Activated naive CD4-positive, alpha-beta T cell treated with anti-CD3 and anti-CD28 coated beads for 36 hours (primary cell): ENCODE data around the gene SLC4A3. TPM values are rescaled to one million over a fixed set of nuclear protein-coding genes. Genes with fewer than 3 reads are reported as not detected.
A peak's percentile ranks its signal among the peaks of the same experiment; 100 is the strongest.
"Not testable (repeated sequence)": the region's sequence is repeated elsewhere in the genome, so short reads cannot be mapped to it uniquely, and the experiment has no call there.

Source experiments
- CTCF ChIA-PET: fragments of 350-600 bp; sonication (Branson Sonifier 250); formaldehyde crosslinking; loops from one replicate; lab custom pipeline; 2021; ENCODE audit warnings: antibody characterized with exemption; lab: Charles Lee
- DNase-seq: peaks from one replicate; pipeline ENCODE4 v3.0.0-alpha.2; 2020
- H3K27ac Mint-ChIP-seq: one replicate; pipeline ENCODE4 v1.8.0; 2021; ENCODE audit warnings: mild to moderate bottlenecking, mixed read lengths
- H3K27me3 Mint-ChIP-seq: one replicate; pipeline ENCODE4 v1.8.0; 2021; ENCODE audit warnings: low read depth, mixed read lengths
- H3K36me3 Mint-ChIP-seq: one replicate; pipeline ENCODE4 v1.8.0; 2021; ENCODE audit warnings: low read depth, mixed read lengths
- H3K4me1 Mint-ChIP-seq: one replicate; pipeline ENCODE4 v1.8.0; 2021; ENCODE audit warnings: low read depth, mixed read lengths
- H3K4me3 Mint-ChIP-seq: one replicate; pipeline ENCODE4 v1.8.0; 2021; ENCODE audit warnings: mild to moderate bottlenecking, moderate library complexity, mixed read lengths
- H3K9me3 Mint-ChIP-seq: one replicate; pipeline ENCODE4 v1.8.0; 2021; ENCODE audit warnings: mixed read lengths
- intact Hi-C: fragments of 100-400 bp; cut with micrococcal nuclease; formaldehyde crosslinking; loops from one replicate; pipeline ENCODE4 v1.15.1; 2023
- total RNA-seq, 2 experiments: library from RNA; stranded (reverse); gene quantifications; one replicate each; pipeline ENCODE4 v1.2.3, GENCODE V29; 2021

SLC4A3 gene
- total RNA-seq, 2 experiments from 2014 or later = not detected

DNA sequence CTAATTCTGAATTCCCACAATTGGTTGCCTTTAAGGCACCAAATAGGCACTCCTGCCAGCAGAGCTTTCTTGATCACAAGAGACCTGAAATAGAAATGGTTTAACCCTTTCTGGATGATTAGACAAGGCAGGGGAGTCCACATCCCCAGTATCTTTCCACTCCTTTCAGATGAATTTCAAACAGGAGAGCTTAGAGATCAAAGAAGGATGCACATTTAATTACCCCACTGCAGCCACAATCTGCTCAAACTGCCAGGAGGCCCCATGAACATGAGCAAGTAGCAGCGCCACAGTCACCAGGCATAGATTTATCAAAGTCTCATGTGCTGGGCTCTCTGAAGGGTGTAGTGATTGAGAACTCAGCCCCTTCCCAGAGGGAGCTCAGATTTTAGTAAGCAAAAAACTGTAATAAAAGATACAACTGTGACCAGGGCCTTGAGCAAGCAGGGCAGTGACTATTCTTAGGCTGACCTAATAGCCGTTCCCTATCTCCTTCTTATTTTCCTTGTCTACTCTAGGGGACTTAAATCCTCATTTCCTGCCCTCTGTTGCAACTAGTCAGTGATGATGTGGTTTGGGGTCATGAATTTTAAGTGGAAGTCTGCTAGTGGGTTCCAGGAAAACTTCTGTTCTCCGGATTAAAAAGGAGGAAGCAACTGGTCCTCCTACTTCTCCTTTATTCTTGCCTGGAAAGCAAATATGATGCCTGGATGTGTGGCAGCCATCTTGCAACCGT lies 53.7 kb downstream of the SLC4A3 start:
- H3K4me3 Mint-ChIP-seq = no peak overlapping the region
- H3K9me3 Mint-ChIP-seq = no peaks in the 10 kb centered on the region

DNA sequence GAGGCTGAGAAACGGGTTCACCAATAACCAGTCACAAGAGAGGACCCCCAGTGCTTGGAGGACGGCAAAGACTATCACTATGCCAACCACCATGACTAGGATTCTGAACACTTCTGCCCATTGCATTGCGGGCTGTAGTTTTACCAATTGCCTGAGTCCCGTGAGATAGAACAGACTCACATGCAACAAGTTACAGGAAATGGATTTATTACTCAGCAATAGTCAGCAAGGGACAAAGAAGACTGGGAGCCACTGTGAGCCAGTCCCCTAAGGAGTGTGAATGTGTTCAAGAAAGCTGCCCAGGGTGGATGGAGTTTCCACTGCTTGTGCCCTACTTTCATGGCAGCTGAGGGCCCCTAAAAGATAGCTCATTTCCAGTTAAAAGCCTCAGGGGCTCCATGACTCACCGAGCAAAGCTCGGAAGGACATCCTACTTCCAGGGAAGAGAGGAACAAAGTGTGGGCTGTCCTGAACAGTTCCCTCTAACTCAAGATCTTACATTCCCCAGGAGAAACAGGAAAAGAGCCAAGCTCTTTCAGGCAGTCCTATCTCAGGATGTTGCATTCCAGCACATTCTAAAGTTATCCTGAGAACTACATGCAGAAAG lies 54.4 kb downstream of the SLC4A3 start:
- Mint-ChIP-seq H3K9me3 (no peaks in the 10 kb centered on the region), H3K4me3 (no peak overlapping the region), H3K36me3 (no peaks in the 10 kb centered on the region), H3K27me3 (peaks cover 2% of the 10 kb centered on the region), H3K4me1 (peaks cover 11% of the 10 kb centered on the region), H3K27ac (no peak overlapping the region)
- CTCF ChIA-PET = no interaction called here
- no peak for DNase-seq
- intact Hi-C loops = no loop called here

More for the DNA sequence above, 53.7 kb downstream of the SLC4A3 start:
- intact Hi-C loops = no loop called here
- CTCF ChIA-PET = interaction anchor here (1.8 kb wide), 1 partner anchor 39 kb away, joined by 5 read pairs; no protein-coding TSS in a partner anchor
- Mint-ChIP-seq H3K4me1 (peaks cover 11% of the 10 kb centered on the region), H3K36me3 (no peaks in the 10 kb centered on the region), H3K27me3 (peaks cover 2% of the 10 kb centered on the region), H3K27ac (no peak overlapping the region)
- no peak for DNase-seq

DNA sequence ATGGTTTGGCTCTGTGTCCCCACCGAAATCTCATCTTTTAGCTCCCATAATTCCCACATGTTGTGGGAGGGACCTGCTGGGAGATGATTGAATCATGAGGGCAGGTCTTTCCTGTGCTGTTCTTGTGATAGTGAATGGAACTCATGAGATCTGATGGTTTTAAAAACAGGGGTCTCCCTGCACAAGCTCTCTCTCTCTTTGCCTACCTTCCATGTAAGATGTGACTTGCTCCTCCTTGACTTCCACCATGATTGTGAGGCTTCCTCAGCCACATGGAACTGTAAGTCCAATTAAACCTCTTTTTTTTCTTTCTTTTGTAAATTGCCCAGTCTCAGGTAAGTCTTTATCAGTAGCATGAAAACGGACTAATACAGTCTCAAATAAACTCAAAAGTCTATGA lies 56.0 kb downstream of the SLC4A3 start:
- intact Hi-C loops, H3K27me3 Mint-ChIP-seq, H3K36me3 Mint-ChIP-seq, H3K9me3 Mint-ChIP-seq, DNase-seq, H3K4me3 Mint-ChIP-seq, H3K27ac Mint-ChIP-seq: not testable (repeated sequence)
- peaks cover 11% of the 10 kb centered on the region for H3K4me1 Mint-ChIP-seq
- CTCF ChIA-PET = interaction anchor here (0.7 to 1.4 kb wide), 3 partner anchors 24 to 266 kb away, joined by 3 read pairs; no protein-coding TSS in a partner anchor

DNA sequence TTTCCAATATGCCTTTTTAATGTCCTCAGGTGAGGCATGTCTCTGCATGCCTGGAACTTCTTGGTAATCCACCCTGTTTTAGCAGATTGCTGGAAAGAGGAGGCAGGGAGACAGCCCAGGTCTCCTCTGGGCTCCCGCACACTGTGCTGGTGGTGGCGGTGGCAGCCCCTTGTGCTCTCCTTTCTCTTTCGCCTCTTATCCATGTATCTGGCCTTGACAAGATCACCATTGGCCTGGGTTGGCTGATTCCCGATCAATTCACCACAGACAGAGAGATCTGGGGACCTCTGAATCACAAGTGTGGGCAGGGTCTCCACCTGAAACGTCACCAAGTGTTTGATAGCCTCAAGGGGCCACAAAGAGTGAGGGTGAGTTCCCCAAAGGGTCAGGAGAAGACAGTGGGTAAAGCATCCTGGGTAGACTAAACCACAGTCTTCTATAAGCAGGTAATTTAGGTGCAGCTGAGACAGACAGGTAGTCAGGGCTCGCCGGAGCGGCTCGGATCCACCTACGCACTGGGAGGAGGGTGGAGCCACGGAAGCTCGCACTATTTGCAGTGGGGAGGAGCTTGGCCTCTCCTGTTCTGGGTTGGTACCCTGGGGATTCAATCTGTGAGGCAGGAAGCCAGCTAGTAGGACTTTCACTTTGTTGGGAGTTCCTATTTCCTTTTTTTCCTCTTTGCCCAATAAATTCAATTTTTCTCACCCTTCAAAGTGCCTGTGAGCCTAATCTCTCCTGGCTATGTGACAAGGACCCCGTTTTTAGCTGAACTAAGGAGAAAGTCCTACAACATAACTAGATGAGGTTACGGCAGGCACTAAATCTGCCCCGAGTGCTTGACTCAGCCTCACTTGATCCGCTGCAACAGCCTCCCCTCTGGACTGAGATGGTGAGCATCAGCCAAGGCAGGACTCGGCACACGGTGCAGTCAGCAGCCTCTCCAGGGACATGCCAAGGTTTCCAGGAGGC lies 57.6 kb downstream of the SLC4A3 start:
- H3K9me3 Mint-ChIP-seq = no peaks in the 10 kb centered on the region
- intact Hi-C loops = loop anchor here (1.0 kb wide), 3 partner anchors 88 to 187 kb away; partner anchors contain the start of genes CHPF, GMPPA and STK11IP
- no peaks in the 10 kb centered on the region for H3K27me3 Mint-ChIP-seq
- CTCF ChIA-PET = interaction anchor here (0.7 to 0.9 kb wide), 2 partner anchors 144 to 146 kb away, joined by 3 to 4 read pairs; no protein-coding TSS in a partner anchor
- H3K4me3 Mint-ChIP-seq = peak overlapping the region; percentile 72
- H3K27ac Mint-ChIP-seq = peak overlapping the region; percentile 62
- DNase-seq = peak; percentile 84
- peaks cover 11% of the 10 kb centered on the region for H3K4me1 Mint-ChIP-seq
- no peaks in the 10 kb centered on the region for H3K36me3 Mint-ChIP-seq

DNA sequence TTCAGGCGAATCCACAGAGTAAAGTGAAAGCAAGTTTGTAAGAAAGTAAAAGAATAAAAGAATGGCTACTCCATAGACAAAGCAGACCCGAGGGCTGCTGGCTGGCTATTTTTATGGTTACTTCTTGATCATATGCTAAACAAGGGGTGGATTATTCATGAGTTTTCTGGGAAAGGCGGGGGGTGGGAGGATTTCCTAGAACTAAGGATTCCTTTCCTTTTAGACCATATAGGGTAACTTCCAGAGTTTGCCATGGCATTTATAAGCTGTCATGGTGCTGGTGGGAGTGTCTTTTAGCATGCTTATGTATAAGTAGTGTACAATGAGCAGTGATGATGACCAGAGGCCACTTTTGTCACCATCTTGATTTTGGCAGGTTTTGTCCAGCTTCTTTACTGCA lies 59.8 kb downstream of the SLC4A3 start:
- Mint-ChIP-seq H3K27ac (no peak overlapping the region), H3K4me3 (no peak overlapping the region), H3K9me3 (no peaks in the 10 kb centered on the region), H3K4me1 (peaks cover 11% of the 10 kb centered on the region), H3K27me3 (peaks cover 7% of the 10 kb centered on the region), H3K36me3 (no peaks in the 10 kb centered on the region)
- CTCF ChIA-PET = interaction anchor here (0.7 kb wide), 1 partner anchor 41 kb away, joined by 3 read pairs; no protein-coding TSS in a partner anchor
- no peak for DNase-seq
- intact Hi-C loops = no loop called here

DNA sequence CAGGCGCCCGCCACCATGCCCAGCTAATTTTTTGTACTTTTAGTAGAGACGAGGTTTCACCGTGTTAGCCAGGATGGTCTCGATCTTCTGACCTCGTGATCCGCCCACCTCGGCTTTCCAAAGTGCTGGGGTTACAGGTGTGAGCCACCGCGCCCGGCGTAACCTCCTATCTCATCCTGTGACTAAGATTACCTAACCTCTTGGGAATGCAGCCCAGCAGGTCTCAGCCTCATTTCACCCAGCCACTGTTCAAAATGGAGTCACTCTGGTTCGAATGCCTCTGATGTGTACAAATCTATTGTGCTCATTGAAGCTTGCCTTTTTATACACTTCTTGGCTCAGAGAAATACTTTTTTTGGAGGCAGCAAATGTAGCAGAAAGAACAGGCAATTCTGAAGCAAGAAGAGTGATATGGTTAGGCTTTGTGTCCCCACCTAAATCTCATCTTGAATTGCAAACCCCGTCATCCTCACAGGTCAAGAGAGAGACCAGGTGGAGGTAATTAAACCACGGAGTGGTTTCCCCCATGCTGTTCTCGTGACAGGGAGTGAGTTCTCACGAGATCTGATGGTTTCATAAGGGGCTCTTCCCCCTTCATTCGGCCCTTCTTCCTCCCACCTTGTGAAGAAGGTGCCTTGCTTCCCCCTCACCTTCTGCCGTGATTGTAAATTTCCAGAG lies 60.6 kb downstream of the SLC4A3 start:
- Mint-ChIP-seq H3K27ac (no peak overlapping the region), H3K27me3 (peaks cover 11% of the 10 kb centered on the region), H3K36me3 (no peaks in the 10 kb centered on the region), H3K9me3 (no peaks in the 10 kb centered on the region), H3K4me3 (no peak overlapping the region), H3K4me1 (peaks cover 11% of the 10 kb centered on the region)
- CTCF ChIA-PET = interaction anchor here (0.7 to 2.9 kb wide), 5 partner anchors 29 to 158 kb away, joined by 3 to 24 read pairs (median 4); no protein-coding TSS in a partner anchor
- DNase-seq = no peak
- intact Hi-C loops = loop anchor here (2.0 kb wide), 1 partner anchor 285 kb away; no protein-coding TSS in a partner anchor

DNA sequence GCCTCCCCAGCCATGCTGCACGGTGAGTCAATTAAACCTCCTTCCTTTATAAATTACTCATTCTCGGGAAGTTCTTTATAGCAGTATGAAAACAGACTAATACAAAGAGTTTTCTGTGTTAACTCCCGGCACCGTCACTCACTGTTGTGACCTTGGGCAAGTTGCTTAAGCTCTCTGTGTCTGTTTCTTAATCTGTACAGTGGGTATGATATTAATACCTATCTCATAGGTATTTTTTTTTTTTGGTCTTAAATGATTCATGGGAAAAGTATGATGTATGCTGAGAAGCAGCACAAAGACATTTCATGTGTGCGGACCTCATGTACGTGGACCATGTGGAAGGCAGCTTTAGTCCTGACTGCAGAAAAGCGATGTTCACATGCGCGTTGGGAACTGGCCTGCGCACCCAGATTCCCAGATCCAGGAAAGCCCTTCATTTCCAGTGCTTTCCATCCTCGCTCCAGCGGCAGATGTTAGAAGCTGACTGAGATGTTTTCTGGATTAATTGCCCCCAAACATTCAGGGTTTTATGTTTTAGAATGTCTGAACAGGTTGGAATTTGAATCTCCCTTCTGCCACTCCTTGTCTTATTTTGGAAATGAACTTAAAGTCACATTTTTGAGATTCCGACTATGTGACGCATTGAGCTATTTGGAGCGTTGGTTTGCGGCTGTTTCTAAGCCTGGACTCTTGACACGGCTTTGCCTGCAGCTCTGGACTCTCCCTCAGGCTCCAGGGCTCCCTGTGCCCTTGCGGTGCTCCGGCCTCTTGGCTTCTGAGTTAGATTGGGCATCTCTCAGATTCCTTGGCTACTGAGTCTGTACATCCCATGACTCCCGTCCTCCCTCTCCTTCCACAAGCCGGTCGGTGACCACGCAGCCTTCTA lies 61.4 kb downstream of the SLC4A3 start:
- no peaks in the 10 kb centered on the region for H3K9me3 Mint-ChIP-seq
- DNase-seq = no peak
- H3K4me1 Mint-ChIP-seq = peaks cover 11% of the 10 kb centered on the region
- intact Hi-C loops = loop anchor here (1.0 to 2.0 kb wide), 3 partner anchors 47 to 286 kb away; no protein-coding TSS in a partner anchor
- H3K4me3 Mint-ChIP-seq = no peak overlapping the region
- H3K27me3 Mint-ChIP-seq = peaks cover 18% of the 10 kb centered on the region
- H3K27ac Mint-ChIP-seq = no peak overlapping the region
- CTCF ChIA-PET = interaction anchor here (0.7 to 2.9 kb wide), 21 partner anchors 12 to 285 kb away, joined by 3 to 24 read pairs (median 4); a partner anchor contains a TSS
- no peaks in the 10 kb centered on the region for H3K36me3 Mint-ChIP-seq

DNA sequence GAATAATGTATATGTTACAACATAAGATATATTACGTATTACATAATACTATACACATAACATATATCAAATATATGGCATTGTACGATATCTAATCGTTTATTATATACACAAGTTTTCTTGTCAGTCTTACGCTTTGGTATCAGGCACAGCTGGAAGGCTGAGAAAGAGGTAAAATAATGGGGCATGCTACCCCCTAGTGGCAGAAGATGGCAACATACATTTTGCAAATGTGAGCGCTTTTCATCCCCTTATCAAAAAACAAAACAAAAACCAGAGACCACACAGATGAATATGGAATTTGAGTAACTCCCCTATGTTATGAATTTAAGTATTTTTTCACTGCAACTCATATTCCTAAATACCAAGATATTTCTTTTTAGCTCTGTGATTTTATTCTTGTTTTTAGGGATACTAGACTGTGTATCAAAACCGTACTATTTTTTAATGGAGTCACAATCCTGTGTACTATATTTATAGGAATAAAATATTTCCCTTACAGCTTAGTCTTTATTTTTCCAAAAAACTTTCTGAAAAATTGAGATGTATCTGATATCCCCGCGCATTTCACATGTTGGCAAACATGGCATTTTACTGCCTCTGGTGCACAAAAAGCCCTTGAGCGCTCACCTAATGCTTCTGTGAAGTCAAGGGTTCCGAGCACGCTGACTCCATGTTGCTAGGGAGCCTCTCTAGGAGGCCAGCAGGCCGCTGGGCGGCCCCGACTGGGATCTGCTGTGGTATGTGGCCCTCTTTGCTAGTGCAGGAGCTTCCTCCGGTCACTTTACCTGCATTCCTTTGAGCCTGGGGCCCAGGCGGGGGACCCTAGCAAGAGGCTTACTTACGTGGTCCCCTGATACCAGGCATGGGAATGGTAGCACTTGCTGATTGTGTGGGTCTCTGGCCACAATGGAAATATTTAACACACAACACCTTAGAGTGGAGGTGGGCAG lies 62.5 kb downstream of the SLC4A3 start:
- intact Hi-C loops = loop anchor here (1.0 to 2.0 kb wide), 3 partner anchors 48 to 287 kb away; no protein-coding TSS in a partner anchor
- peak; percentile 71 for DNase-seq
- H3K27ac Mint-ChIP-seq = no peak overlapping the region
- H3K27me3 Mint-ChIP-seq = peaks cover 21% of the 10 kb centered on the region
- H3K4me3 Mint-ChIP-seq = no peak overlapping the region
- peaks cover 7% of the 10 kb centered on the region for H3K4me1 Mint-ChIP-seq
- no peaks in the 10 kb centered on the region for H3K36me3 Mint-ChIP-seq
- no peaks in the 10 kb centered on the region for H3K9me3 Mint-ChIP-seq
- CTCF ChIA-PET = interaction anchor here (0.7 to 2.9 kb wide), 22 partner anchors 11 to 286 kb away, joined by 3 to 24 read pairs (median 4); a partner anchor contains a TSS

DNA sequence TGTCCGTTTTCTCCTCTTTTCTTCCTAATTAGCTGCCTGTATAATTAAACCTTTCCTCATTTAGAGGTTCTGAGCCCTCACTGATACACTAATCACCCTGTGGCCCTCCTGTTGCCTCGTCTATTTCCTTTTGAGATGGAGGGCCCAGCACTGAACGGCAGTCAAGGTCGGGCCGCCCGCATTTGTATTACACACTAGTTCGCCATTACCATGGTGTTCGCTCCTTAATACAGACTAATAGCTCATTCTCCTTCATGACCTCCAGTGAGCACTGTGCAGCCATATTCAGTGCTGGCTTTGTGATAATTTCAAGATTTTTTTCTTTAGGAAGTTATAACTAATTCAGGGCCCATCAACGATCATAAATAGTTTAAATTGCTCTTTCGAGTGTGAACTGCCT lies 64.1 kb downstream of the SLC4A3 start:
- H3K4me3 Mint-ChIP-seq = no peak overlapping the region
- no peaks in the 10 kb centered on the region for H3K36me3 Mint-ChIP-seq
- no peaks in the 10 kb centered on the region for H3K9me3 Mint-ChIP-seq
- H3K27ac Mint-ChIP-seq = no peak overlapping the region
- CTCF ChIA-PET = interaction anchor here (0.7 kb wide), 1 partner anchor 232 kb away, joined by 3 read pairs; no protein-coding TSS in a partner anchor
- no peak for DNase-seq
- peaks cover 26% of the 10 kb centered on the region for H3K27me3 Mint-ChIP-seq
- H3K4me1 Mint-ChIP-seq = no peaks in the 10 kb centered on the region
- intact Hi-C loops = no loop called here
